GM19463 (cell line): ENCODE results near the gene PSMD1.

Experiments used
- ATAC-seq: cut with Tn5 transposase; IDR thresholded peaks from one replicate; pipeline ENCODE4 v1.9.1; 2021; ENCODE audit warnings: mild to moderate bottlenecking, moderate library complexity; ENCODE audit not compliant: unreplicated experiment

Gene PSMD1

DNA sequence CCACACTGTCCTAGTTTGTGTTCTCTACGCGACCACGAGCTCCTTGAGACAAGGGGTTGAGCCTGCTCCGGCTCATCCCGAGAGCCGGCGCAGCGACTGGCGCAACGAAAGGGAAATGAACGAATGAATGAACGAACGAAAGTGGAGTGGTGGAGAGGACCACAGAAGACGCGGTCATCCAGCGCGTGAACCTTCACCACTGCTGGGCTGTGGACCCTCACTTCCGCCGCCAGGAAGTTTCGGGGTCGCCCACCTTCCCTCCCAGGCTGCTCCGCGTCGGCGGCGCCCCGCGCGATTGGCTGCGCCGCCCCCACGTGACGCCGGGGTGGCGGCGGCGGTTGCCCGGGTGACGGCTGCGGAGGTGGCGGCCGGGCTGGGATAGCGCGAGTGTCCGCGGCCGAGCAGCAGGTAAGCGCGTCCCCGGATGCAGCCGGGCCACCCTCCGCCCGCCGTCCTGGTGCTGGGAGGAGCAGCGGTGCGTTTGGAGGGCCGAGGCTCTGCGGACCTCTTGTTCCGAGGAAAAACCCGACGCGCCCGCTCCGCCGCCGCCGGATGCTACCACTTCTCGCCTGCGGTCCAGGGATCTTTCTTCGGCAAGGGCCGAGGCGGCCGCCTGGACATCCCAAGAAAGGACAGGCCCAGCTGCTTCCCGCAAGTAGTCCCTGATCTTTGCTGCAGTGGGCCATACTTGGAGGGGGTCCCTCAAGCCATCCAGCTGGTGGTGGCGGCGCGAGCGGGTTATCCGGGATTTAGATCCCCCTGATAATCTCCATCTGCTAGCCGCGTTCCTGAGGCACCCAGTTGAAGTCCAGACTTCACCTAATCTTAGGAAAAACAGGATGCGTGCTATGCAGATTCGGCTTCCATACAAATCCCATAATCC is 141.9 kb downstream of the PSMD1 start, which contains the start of gene ARMC9:
ARMC9 (plus strand) TSS at position 341 of the 883 bp plus-strand sequence. CDS start 7,608 bp downstream, outside the sequence.
- peak; percentile 99 for ATAC-seq

GRCh38 chr2:231199219-231199618 is 142.6 kb downstream of the PSMD1 start:
- no peak for ATAC-seq

- ATAC-seq: no peak
These were observed 144.3 kb downstream of the PSMD1 start for GRCh38 chr2:231200805-231201474.

DNA sequence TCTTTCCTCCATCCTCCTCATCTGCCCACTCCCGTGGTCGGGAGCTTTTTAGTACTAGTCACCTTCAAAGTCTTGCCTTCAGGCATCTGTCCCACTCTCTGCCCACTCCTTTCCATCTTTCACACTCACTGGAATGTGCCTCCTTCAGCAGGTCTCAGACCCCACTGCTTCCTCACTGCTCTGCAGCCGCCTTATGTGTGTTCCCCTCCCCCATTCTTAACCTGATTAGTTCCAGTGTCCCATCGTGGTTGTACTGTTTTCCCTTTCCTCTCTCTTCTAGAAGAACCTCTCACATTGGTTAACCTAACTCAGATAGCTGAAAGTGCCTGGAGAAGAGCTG is 144.8 kb downstream of the PSMD1 start:
- ATAC-seq: no peak

DNA sequence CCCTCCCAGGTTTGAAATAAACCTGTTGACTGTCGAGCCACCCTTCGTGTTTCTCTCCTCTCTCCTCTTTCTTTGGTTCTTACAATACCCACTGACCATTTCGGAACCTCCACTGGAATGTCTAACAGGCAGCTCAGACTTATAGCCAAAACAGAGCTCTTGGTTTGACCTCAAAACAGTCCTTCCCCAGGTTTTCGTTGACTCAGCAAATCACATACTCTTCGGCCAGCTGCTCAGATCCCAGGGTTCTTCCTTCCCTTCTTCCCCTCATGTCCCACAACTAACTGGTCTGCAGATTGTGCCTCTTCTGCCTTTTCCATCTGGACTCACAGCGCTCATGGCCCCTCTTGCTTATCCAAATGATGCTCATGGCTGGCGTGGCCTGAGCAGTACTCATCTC is 146.4 kb downstream of the PSMD1 start:
- no peak for ATAC-seq

DNA sequence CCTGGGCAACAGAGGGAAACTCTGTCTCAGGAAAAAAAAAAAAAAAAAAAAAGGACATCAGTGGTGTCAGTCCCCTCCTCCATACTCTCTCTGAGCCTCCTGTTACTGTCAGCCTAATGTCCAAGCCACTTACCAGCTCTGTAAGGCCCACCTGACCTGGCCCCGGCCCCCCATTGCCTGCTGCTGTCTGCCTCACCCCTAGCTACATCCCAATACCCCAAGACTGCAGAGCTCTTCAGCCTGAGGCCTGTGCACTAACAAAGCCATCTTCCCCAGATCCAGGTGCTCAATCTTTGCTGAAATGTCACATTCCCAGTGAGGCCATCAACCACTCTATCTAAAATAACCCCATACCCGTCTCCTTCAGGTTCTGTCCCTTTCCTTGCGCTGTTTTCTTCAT is 147.5 kb downstream of the PSMD1 start:
- ATAC-seq: no peak

DNA sequence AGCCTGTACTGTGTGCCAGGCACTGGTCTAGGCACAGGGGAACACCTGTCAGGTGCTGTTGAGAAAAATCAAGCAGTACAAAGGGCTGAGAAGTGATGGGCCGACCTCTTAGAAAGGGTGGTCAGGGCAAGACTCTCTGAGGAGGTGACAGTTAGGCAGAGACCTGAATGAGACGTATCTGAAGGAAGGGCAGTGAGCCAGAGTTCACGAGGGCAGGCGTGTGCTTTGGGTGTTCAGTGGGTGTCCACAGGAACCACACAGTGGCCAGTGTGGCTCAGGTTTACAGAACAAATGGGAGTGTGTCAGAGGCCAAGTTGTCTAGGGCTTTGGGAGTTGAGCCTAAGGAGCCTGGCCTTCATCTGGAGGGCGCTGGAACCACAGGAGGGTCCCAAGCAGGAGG is 147.9 kb downstream of the PSMD1 start:
- ATAC-seq: no peak

DNA sequence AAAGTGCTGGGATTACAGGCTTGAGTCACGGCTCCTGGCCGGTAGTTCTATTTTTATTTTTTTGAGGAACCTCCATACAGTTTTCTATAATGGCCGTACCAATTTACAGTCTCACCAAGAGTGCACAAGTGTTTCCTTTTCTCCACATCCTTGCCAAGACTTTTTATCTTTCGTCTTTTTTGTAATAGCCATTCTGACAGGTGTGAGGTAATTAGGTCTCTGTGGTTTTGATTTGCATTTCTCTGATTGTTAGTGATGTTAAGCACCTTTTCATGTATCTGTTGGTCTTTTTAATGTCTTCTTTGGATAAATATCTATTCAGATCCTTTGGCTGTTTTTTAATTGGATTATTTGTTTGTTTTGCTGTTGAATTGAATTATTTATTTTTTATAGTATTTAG is 151.1 kb downstream of the PSMD1 start:
- no peak for ATAC-seq

DNA sequence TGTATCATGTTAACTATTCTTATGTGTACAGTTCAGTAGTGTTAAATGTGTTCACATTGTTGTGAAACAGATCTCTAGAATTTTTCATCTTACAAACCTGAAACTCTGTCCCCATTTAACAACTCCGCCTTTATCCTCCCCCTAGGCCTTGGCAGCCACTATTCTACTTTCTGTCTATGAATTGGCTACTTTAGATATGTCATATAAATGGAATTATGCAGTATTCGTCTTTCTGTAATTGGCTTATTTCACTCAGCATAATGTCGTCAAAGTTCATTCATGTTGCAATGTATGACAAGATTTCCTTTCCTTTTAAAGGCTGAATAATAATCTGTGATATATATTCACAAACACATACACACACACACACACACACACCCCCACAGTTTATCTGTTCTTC is 154.1 kb downstream of the PSMD1 start:
- no peak for ATAC-seq

DNA sequence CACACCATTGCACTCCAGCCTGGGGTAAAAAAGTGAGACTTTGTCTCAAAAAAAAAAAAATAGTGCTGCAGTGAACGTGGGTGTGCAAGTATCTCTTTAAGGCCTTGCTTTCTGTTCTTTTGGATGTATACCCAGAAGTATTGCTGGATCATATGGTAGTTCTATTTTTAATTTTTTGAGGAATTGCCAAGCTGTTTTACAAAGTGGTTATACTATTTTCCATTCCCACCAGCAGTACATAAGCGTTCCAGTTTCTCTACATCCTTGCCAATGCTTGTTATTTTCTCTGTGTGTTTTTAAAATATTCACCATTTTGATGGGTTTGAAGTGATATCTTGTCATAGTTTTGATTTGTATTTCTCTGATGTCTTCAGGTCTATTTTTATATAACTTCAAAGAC is 154.8 kb downstream of the PSMD1 start:
- no peak for ATAC-seq

DNA sequence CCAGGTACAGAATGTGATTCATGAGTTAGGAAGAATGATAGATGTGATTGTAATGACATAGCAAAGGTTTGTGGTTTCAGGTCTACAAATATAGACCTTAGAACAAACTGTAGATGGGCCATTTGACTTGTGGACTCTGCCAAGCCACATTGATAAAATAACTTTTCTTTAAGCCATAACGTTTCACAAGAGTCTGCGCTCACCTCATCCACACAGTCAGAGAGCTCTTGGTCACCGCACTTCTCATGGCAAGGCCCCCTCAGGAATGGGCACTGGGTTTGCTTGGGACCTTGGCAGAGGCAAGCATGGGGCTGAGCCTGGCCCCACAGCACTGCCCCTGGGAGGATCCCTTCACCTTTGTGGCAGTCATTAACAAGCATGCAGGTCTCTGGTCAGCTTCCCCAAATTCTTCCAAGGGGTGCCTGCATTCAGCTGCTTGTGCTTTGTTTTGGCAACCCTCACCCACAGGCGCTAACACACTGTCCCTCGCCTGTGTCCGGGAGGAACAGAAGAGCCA is 155.7 kb downstream of the PSMD1 start:
- ATAC-seq: no peak

DNA sequence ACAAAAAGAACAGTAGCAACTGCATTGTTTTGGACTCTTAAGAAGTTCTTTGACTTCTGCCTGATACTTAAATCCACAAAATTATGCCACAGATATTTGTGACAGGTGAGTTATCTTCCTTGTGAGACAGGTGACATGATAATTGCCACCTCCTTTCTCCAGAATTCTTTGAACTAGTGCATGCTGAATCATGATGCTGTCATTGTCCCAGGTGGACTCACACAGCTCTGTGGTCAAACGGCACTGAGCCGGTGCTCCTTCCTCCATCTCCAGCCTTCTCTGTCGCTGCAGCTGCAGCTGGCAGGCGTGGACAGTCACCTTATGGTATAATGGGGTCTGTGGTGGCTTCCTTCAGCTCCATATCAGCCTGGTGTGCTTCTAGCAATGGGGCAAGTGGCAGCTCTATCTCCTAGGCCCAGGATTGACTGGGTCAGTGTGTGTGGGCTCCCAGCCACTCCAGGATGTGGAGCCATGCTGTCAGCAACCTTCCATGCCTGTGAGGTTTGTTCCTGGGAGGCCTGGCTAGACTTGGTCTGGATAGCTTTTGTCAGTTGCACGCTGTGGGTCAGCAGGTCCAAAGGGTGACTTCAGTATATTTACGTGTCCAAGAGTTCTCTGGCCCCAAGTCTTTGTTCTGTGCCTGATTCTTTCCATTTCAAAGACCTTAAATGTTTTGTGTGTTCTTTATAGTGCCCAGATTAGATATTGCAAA is 157.4 kb downstream of the PSMD1 start:
- ATAC-seq: no peak

DNA sequence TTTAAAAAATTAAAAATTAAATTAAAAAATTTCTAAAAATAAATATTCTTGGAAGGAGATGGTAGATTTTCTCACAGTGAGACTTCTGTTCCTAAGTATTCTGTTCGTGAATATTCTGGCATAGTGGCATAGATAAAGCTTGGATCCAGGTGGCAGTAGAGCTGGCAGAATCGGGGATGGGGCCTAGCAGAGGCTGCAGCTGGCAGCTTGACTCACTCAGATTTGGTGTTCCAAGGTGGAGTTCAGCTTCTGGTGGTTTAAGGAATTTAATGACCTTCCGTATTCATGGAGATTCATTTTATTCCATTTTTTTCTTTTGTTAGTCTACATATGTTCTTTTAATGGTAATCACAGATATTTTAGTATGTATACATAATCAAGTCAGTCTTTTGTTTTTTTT is 161.7 kb downstream of the PSMD1 start:
- ATAC-seq: no peak

- no peak for ATAC-seq
These were observed 162.6 kb downstream of the PSMD1 start for GRCh38 chr2:231219289-231219688.

DNA sequence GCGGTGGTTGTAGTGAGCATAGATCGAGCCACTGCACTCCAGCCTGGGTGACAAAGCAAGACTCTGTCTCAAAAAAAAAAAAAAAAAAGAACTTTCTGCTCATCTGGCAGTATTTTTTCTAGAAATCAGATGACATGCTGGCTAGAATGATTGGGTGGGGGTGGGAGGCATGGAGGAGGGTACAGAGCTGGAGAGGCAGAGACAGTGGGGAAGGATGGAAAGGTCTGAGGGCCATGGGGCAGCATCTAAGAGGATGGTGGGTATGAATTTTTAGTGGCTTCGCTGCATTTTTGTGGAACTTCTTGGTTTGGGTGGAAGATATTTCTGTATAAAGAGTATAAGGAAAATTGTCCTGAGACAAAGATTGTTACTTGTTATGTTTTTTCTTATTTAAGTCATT is 165.1 kb downstream of the PSMD1 start:
- no peak for ATAC-seq
